Skeletal muscle satellite cell (primary cell): Measurements from ENCODE around the gene OLFML2B.
A peak's percentile ranks its signal among the peaks of the same experiment; 100 is the strongest.

Source experiments
- H3K27me3 ChIP-seq: 2 replicates; pipeline ENCODE4 v1.7.0; 2013; ENCODE audit warnings: low read length; ENCODE audit not compliant: control insufficient read depth, insufficient read depth
- H3K36me3 ChIP-seq: 2 replicates; pipeline ENCODE4 v1.7.0; 2013; ENCODE audit warnings: mild to moderate bottlenecking, control low read depth, low read length; ENCODE audit not compliant: insufficient read depth
- H3K4me1 ChIP-seq: 2 replicates; pipeline ENCODE4 v1.7.0; 2013; ENCODE audit warnings: low read length; ENCODE audit not compliant: control insufficient read depth, insufficient read depth
- H3K4me2 ChIP-seq: 2 replicates; pipeline ENCODE4 v1.7.0; 2013; ENCODE audit warnings: mild to moderate bottlenecking, low read length
- H3K4me3 ChIP-seq: 2 replicates; pipeline ENCODE4 v1.7.0; 2013; ENCODE audit warnings: low read length
- H3K9ac ChIP-seq: 2 replicates; pipeline ENCODE4 v1.7.0; 2013; ENCODE audit warnings: mild to moderate bottlenecking, low read depth, low read length, moderate library complexity
- H3K9me3 ChIP-seq: replicated peaks from 2 replicates; pipeline ENCODE4 v1.7.0; 2013; ENCODE audit warnings: mild to moderate bottlenecking, control low read depth, low read length

The OLFML2B gene

GRCh38 chr1:161988413-161988812 lies 35.3 kb downstream of the OLFML2B start:
- peaks cover 2% of the 10 kb centered on the region for H3K36me3 ChIP-seq

GRCh38 chr1:161987872-161988271 lies 35.8 kb downstream of the OLFML2B start:
- H3K9me3 ChIP-seq: peaks cover 7% of the 10 kb centered on the region
- peaks cover 1% of the 10 kb centered on the region for H3K27me3 ChIP-seq
- no peak overlapping the region for H3K4me2 ChIP-seq
- no peak overlapping the region for H3K4me3 ChIP-seq
- no peak overlapping the region for H3K9ac ChIP-seq
- peaks cover 6% of the 10 kb centered on the region for H3K4me1 ChIP-seq
- H3K36me3 ChIP-seq: peaks cover 2% of the 10 kb centered on the region

More at GRCh38 chr1:161988413-161988812, 35.3 kb downstream of the OLFML2B start:
- H3K4me1 ChIP-seq: peaks cover 6% of the 10 kb centered on the region
- no peak overlapping the region for H3K4me2 ChIP-seq
- peaks cover 7% of the 10 kb centered on the region for H3K9me3 ChIP-seq
- no peaks in the 10 kb centered on the region for H3K27me3 ChIP-seq
- H3K9ac ChIP-seq: no peak overlapping the region
- H3K4me3 ChIP-seq: no peak overlapping the region

GRCh38 chr1:161987303-161987702 lies 36.4 kb downstream of the OLFML2B start:
- peaks cover 7% of the 10 kb centered on the region for H3K27me3 ChIP-seq
- H3K4me2 ChIP-seq: no peak overlapping the region
- H3K4me3 ChIP-seq: no peak overlapping the region
- peaks cover 7% of the 10 kb centered on the region for H3K9me3 ChIP-seq
- H3K9ac ChIP-seq: no peak overlapping the region
- H3K36me3 ChIP-seq: peaks cover 2% of the 10 kb centered on the region
- H3K4me1 ChIP-seq: peaks cover 6% of the 10 kb centered on the region

GRCh38 chr1:161986328-161986727 lies 37.3 kb downstream of the OLFML2B start:
- Histone ChIP-seq H3K4me1 (peaks cover 6% of the 10 kb centered on the region), H3K4me2 (no peak overlapping the region), H3K27me3 (peaks cover 10% of the 10 kb centered on the region), H3K4me3 (no peak overlapping the region), H3K9me3 (peaks cover 7% of the 10 kb centered on the region), H3K9ac (no peak overlapping the region), H3K36me3 (peaks cover 2% of the 10 kb centered on the region)

- peaks cover 16% of the 10 kb centered on the region for H3K27me3 ChIP-seq
- H3K4me2 ChIP-seq: no peak overlapping the region
- peaks cover 7% of the 10 kb centered on the region for H3K9me3 ChIP-seq
- no peak overlapping the region for H3K4me3 ChIP-seq
- H3K4me1 ChIP-seq: peaks cover 6% of the 10 kb centered on the region
- H3K9ac ChIP-seq: no peak overlapping the region
- peaks cover 2% of the 10 kb centered on the region for H3K36me3 ChIP-seq
Observed at GRCh38 chr1:161985301-161985822, 38.3 kb downstream of the OLFML2B start.

GRCh38 chr1:161983725-161984124 lies 39.9 kb downstream of the OLFML2B start:
- no peak overlapping the region for H3K4me3 ChIP-seq
- peaks cover 3% of the 10 kb centered on the region for H3K4me1 ChIP-seq
- H3K4me2 ChIP-seq: no peak overlapping the region
- peaks cover 7% of the 10 kb centered on the region for H3K9me3 ChIP-seq
- no peak overlapping the region for H3K9ac ChIP-seq
- H3K27me3 ChIP-seq: peaks cover 22% of the 10 kb centered on the region
- H3K36me3 ChIP-seq: peaks cover 2% of the 10 kb centered on the region

GRCh38 chr1:161982917-161983316 lies 40.8 kb downstream of the OLFML2B start:
- peaks cover 30% of the 10 kb centered on the region for H3K27me3 ChIP-seq

GRCh38 chr1:161982507-161982895 lies 41.2 kb downstream of the OLFML2B start:
- Histone ChIP-seq H3K27me3 (peaks cover 34% of the 10 kb centered on the region), H3K36me3 (peaks cover 2% of the 10 kb centered on the region), H3K4me2 (no peak overlapping the region), H3K9me3 (peaks cover 7% of the 10 kb centered on the region), H3K4me3 (no peak overlapping the region), H3K9ac (no peak overlapping the region), H3K4me1 (peaks cover 9% of the 10 kb centered on the region)

More at GRCh38 chr1:161982917-161983316, 40.8 kb downstream of the OLFML2B start:
- peaks cover 9% of the 10 kb centered on the region for H3K9me3 ChIP-seq
- H3K4me2 ChIP-seq: no peak overlapping the region
- H3K4me1 ChIP-seq: peaks cover 8% of the 10 kb centered on the region
- no peak overlapping the region for H3K9ac ChIP-seq
- peaks cover 2% of the 10 kb centered on the region for H3K36me3 ChIP-seq
- H3K4me3 ChIP-seq: no peak overlapping the region

GRCh38 chr1:161981735-161982506 lies 41.7 kb downstream of the OLFML2B start:
- H3K4me2 ChIP-seq: no peak overlapping the region
- peaks cover 2% of the 10 kb centered on the region for H3K9me3 ChIP-seq
- no peak overlapping the region for H3K9ac ChIP-seq
- peaks cover 34% of the 10 kb centered on the region for H3K27me3 ChIP-seq
- peaks cover 9% of the 10 kb centered on the region for H3K4me1 ChIP-seq
- no peak overlapping the region for H3K4me3 ChIP-seq
- H3K36me3 ChIP-seq: no peaks in the 10 kb centered on the region

GRCh38 chr1:161981126-161981525 lies 42.5 kb downstream of the OLFML2B start:
- Histone ChIP-seq H3K36me3 (no peaks in the 10 kb centered on the region), H3K9me3 (peaks cover 2% of the 10 kb centered on the region), H3K4me1 (peaks cover 6% of the 10 kb centered on the region), H3K4me3 (no peak overlapping the region), H3K4me2 (no peak overlapping the region), H3K9ac (no peak overlapping the region), H3K27me3 (peaks cover 42% of the 10 kb centered on the region)

- Histone ChIP-seq H3K9ac (no peak overlapping the region), H3K9me3 (peaks cover 2% of the 10 kb centered on the region), H3K4me1 (peaks cover 9% of the 10 kb centered on the region), H3K27me3 (peaks cover 70% of the 10 kb centered on the region), H3K36me3 (no peaks in the 10 kb centered on the region), H3K4me3 (no peak overlapping the region), H3K4me2 (peak overlapping the region; percentile 38)
Observed at GRCh38 chr1:161978011-161978790, 45.5 kb downstream of the OLFML2B start.
